ENCODE results near the gene RGL2.

- TF ChIP-seq POLR2A (IDR thresholded peaks at IDR 0.05) (no peak), POLR2AphosphoS5 (IDR thresholded peaks at IDR 0.05) (no peak)
Observed at GRCh38 chr6:33292996-33293682, 5.6 kb downstream of the RGL2 start.
